GM08714 (cell line): Measurements from ENCODE around the gene DNAAF3.

Experiments used
- H3K4me3 ChIP-seq: fragments of 200-500 bp; sonication (Bioruptor generic); 2 replicates; pipeline ENCODE4 v1.5.1; 2014; ENCODE audit warnings: mild to moderate bottlenecking, low read length, inconsistent platforms
- ZNF274 ChIP-seq: IDR thresholded peaks from 2 replicates; pipeline ENCODE4 v1.6.1; 2012; ENCODE audit warnings: mild to moderate bottlenecking, low read depth, low read length

DNAAF3 gene

GRCh38 chr19:55119053-55119452 lies 47.4 kb downstream of the DNAAF3 start:
- H3K4me3 ChIP-seq, result no peak overlapping the region
- no peak for TF ChIP-seq ZNF274

DNA sequence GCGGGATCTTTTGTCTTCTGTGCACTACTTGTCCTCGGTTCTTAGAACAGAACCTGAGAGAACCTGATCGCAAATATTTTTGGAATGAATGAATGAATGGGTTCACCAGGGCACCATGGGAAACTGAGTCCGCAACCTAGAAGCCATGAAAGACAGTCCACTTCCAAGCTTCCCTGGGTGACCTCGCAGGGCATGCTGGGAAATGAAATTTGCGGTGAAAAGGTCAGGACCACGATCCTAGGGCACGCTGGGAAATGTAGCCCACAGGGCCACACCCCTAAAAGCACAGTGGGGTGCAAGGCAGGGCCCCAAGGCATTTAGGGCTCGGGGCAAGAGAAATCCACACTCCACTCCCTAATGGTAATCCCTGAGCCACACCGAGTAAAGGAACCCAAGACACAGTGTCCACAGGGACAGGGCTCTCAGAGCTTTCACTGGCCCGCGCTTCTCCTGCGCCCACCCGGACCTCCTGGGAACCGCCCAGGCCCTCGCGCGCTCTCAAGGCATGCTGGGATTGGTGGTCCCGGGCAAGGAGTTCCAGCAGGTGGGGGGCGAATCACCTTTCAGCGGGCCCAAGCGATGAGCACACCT lies 47.9 kb downstream of the DNAAF3 start:
- H3K4me3 ChIP-seq, result peak overlapping the region; percentile 85; the same call in 1 of the 2 replicates
- TF ChIP-seq ZNF274, result no peak

- no peak for TF ChIP-seq ZNF274
- H3K4me3 ChIP-seq, result peak overlapping the region; percentile 85
Observed at GRCh38 chr19:55117663-55118391, 48.6 kb downstream of the DNAAF3 start.

DNA sequence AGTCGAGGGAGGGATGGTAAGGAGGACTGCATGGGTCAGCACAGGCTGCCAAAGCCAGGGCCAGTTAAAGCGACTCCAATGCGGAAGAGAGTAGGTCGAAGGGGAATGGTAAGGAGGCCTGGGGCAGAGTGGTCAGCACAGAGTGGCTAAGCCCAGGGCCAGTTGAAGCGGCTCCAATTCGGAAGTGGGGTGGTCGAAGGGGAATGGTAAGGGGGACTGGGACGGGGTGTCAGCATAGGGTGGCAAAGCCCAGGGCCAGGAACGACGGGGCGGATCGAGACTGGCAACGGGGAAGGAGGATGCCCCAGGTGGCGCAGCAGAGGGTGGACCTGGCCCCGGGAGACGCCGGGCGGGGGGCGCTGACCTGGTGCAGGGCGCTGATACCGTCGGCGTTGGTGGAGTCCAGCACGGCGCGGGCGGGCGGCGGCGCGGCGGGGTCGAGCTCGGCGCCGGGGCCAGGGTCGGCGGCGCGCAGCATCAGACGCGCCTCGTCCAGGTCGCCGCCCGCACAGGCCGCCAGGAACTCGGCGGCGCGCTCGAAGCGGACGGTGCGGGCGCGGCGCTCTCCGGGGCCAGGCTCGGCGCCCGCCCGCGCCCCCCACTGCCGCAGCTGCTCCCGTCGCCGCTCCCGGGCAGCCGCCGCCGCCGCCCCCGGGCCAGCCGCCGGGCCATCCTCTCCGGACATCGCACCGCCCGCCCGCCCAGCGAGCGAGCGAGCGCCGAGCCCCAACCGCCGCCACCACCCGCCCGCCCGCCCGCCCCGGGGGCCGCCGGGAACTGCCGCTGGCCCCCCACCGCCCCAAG lies 49.4 kb downstream of the DNAAF3 start, which contains the start of gene PPP1R12C:
Gene PPP1R12C (minus strand): TSS at position 779 of the 804 bp plus-strand sequence. CDS start 94 bp downstream, at position 685.
- no peak for TF ChIP-seq ZNF274
- peak within 1 kb of the TSS; percentile 85 for H3K4me3 ChIP-seq

GRCh38 chr19:55116232-55116858 lies 50.1 kb downstream of the DNAAF3 start:
- TF ChIP-seq ZNF274, result no peak
- peak overlapping the region; percentile 79 for H3K4me3 ChIP-seq

- peak overlapping the region; percentile 79 for H3K4me3 ChIP-seq
- no peak for TF ChIP-seq ZNF274
Observed at GRCh38 chr19:55115446-55116065, 50.9 kb downstream of the DNAAF3 start.

DNA sequence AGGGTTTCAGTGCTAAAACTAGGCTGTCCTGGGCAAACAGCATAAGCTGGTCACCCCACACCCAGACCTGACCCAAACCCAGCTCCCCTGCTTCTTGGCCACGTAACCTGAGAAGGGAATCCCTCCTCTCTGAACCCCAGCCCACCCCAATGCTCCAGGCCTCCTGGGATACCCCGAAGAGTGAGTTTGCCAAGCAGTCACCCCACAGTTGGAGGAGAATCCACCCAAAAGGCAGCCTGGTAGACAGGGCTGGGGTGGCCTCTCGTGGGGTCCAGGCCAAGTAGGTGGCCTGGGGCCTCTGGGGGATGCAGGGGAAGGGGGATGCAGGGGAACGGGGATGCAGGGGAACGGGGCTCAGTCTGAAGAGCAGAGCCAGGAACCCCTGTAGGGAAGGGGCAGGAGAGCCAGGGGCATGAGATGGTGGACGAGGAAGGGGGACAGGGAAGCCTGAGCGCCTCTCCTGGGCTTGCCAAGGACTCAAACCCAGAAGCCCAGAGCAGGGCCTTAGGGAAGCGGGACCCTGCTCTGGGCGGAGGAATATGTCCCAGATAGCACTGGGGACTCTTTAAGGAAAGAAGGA lies 51.8 kb downstream of the DNAAF3 start:
- no peak for TF ChIP-seq ZNF274
- no peak overlapping the region for H3K4me3 ChIP-seq

DNA sequence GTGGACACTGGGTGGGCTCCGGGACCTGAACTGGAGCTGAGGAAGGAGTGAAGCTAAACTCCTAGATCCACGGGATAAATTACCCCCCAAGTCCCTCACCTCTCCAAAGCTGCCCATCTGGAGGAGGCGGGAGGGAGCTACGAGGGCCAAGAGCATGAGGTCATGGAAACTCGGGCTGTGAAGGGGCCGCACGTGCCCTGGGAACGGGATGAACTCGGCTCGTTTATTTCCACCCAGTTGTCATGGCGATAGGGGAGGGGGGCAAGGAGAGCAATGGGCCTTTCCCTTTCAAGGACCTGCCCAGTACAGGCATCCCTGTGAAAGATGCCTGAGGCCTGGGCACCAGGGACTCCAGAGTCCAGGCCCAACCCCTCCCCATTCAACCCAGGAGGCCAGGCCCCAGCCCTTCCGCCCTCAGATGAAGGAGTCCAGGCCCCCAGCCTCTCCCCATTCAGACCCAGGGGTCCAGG lies 52.8 kb downstream of the DNAAF3 start:
- TF ChIP-seq ZNF274, result no peak
- no peak overlapping the region for H3K4me3 ChIP-seq

GRCh38 chr19:55112777-55113569 lies 53.4 kb downstream of the DNAAF3 start:
- no peak overlapping the region for H3K4me3 ChIP-seq
- no peak for TF ChIP-seq ZNF274

GRCh38 chr19:55112246-55112776 lies 54.1 kb downstream of the DNAAF3 start:
- H3K4me3 ChIP-seq, result no peak overlapping the region
- TF ChIP-seq ZNF274, result no peak

GRCh38 chr19:55111238-55111831 lies 55.1 kb downstream of the DNAAF3 start:
- TF ChIP-seq ZNF274, result no peak
- no peak overlapping the region for H3K4me3 ChIP-seq
